CD4-positive, alpha-beta memory T cell (primary cell): ENCODE data around the gene KMT5C. TPM values are rescaled to one million over a fixed set of nuclear protein-coding genes. Genes with fewer than 3 reads are reported as not detected.
A peak's percentile ranks its signal among the peaks of the same experiment; 100 is the strongest.
"Not testable (repeated sequence)": the region's sequence is repeated elsewhere in the genome, so short reads cannot be mapped to it uniquely, and the experiment has no call there.

Experiments
- CTCF ChIA-PET: fragments of 350-600 bp; sonication (Branson Sonifier 250); formaldehyde crosslinking; loops from one replicate; lab custom pipeline; 2021; ENCODE audit warnings: inconsistent platforms; ENCODE audit not compliant: partially characterized antibody; lab: Charles Lee
- POLR2A ChIA-PET: fragments of 350-600 bp; sonication (Branson Sonifier 250); formaldehyde crosslinking; loops from one replicate; lab custom pipeline; 2021; ENCODE audit not compliant: partially characterized antibody; lab: Charles Lee
- DNase-seq, 5 donors: peaks; one replicate each; pipeline versions ENCODE4 v3.0.0 to v3.0.0-alpha.2; 2020 to 2022; ENCODE audit warnings: mixed read lengths in 1 of 5
- H3K27ac ChIP-seq: one replicate; pipeline ENCODE4 v1.7.0; 2013; ENCODE audit warnings: low read depth, low read length
- H3K27me3 ChIP-seq: 2 replicates; pipeline ENCODE4 v1.7.0; 2013; ENCODE audit warnings: mild to moderate bottlenecking, low read length, moderate library complexity; ENCODE audit not compliant: insufficient read depth
- H3K36me3 ChIP-seq: 2 replicates; pipeline ENCODE4 v1.7.0; 2013; ENCODE audit warnings: mild to moderate bottlenecking, low read length, moderate library complexity; ENCODE audit not compliant: insufficient read depth
- H3K4me1 ChIP-seq: 2 replicates; pipeline ENCODE4 v1.7.0; 2013; ENCODE audit warnings: mild to moderate bottlenecking, low read length, moderate library complexity; ENCODE audit not compliant: insufficient read depth
- H3K4me3 ChIP-seq, 2 donors: one replicate each; pipeline ENCODE4 v1.7.0; 2013; ENCODE audit warnings: low read length in 2 of 2, mild to moderate bottlenecking in 1 of 2
- H3K9me3 ChIP-seq, 2 donors: one replicate each; pipeline ENCODE4 v1.7.0; 2013; ENCODE audit warnings: low read length in 2 of 2, control low read depth in 1 of 2; ENCODE audit not compliant: control insufficient read depth in 1 of 2
- H3K27ac Mint-ChIP-seq, 7 donors: one replicate each; pipeline ENCODE4 v1.8.0; 2020 to 2021; ENCODE audit warnings: mixed read lengths in 7 of 7, mild to moderate bottlenecking in 6 of 7, inconsistent platforms in 3 of 7, moderate library complexity in 3 of 7
- H3K27me3 Mint-ChIP-seq, 2 donors: one replicate each; pipeline ENCODE4 v1.8.0; 2020 to 2021; ENCODE audit warnings: mixed read lengths in 2 of 2
- H3K36me3 Mint-ChIP-seq, 2 donors: one replicate each; pipeline ENCODE4 v1.8.0; 2020 to 2021; ENCODE audit warnings: mixed read lengths in 2 of 2, inconsistent platforms in 1 of 2, mild to moderate bottlenecking in 1 of 2
- H3K4me1 Mint-ChIP-seq, 4 donors: one replicate each; pipeline ENCODE4 v1.8.0; 2020 to 2021; ENCODE audit warnings: mixed read lengths in 4 of 4, mild to moderate bottlenecking in 1 of 4
- H3K4me3 Mint-ChIP-seq, 8 donors: one replicate each; pipeline ENCODE4 v1.8.0; 2020 to 2021; ENCODE audit warnings: mixed read lengths in 8 of 8, mild to moderate bottlenecking in 7 of 8, moderate library complexity in 6 of 8, inconsistent platforms in 3 of 8
- H3K9me3 Mint-ChIP-seq, 8 donors: one replicate each; pipeline ENCODE4 v1.8.0; 2020 to 2021; ENCODE audit warnings: mixed read lengths in 8 of 8, mild to moderate bottlenecking in 5 of 8, inconsistent platforms in 3 of 8, moderate library complexity in 1 of 8
- intact Hi-C: fragments of 100-400 bp; cut with micrococcal nuclease; formaldehyde crosslinking; loops from one replicate; pipeline ENCODE4 v1.15.1; 2023
- polyA plus RNA-seq, 2 donors: library from polyadenylated mRNA; unstranded; fragments of 300-500 nt; fragmentation: Illumina TruSeq; gene quantifications; one replicate each; pipeline ENCODE4 v1.2.3, GENCODE V29; 2021
- total RNA-seq, 2 experiments: library from RNA; stranded (reverse); gene quantifications; one replicate each; pipeline ENCODE4 v1.2.3, GENCODE V29; 2021

KMT5C gene
- total and polyA plus RNA-seq, 4 experiments from 2014 or later = 0.60 to 23.5 (median 12.3) TPM

DNA sequence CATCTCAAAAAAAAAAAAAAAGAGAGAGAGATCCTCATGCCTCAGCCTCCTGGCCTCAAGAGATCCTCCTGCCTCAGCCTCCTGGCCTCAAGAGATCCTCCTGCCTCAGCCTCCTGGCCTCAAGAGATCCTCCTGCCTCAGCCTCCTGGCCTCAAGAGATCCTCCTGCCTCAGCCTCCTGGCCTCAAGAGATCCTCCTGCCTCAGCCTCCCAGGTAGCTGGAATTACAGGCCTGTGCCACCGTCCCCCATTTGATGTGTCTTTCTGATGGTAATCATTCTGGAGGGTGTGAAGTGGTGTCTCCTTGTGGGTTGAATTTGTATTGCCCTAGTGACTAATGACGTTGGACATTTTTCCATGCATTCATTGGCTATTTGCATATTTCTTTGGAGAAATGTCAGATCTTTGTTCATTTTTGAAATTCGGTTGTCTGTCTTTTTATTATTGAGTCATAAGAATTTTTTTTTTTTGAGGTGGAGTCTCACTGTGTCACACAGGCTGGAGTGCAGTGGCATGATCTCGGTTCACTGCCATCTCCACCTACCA, 10.8 kb upstream of the KMT5C start:
- H3K27ac ChIP-seq, H3K4me3 Mint-ChIP-seq, H3K36me3 Mint-ChIP-seq, H3K4me1 ChIP-seq, H3K27ac Mint-ChIP-seq, H3K27me3 ChIP-seq, intact Hi-C loops, CTCF ChIA-PET, H3K4me3 ChIP-seq, H3K4me1 Mint-ChIP-seq, H3K9me3 Mint-ChIP-seq, POLR2A ChIA-PET, H3K9me3 ChIP-seq, H3K36me3 ChIP-seq, DNase-seq: not testable (repeated sequence)
- peaks cover 2 to 13% of the 10 kb centered on the region in 2 donors for H3K27me3 Mint-ChIP-seq

DNA sequence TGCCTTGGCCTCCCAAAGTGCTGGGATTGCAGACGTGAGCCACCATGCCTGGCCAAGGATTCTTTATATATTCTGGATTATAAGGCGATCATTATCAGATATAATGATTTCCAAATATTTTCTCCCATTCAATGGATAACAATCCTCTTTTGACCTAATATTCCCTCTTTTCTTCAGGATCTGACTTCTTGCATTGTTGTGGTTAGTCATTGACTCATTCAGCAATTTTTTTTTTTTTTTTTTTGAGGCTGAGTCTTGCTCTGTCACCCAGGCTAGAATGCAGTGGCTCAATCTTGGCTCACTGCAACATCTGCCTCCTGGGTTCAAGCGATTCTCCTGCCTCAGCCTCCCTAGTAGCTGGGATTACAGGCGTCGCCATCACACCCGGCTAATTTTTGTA, 9.9 kb upstream of the KMT5C start:
- DNase-seq, CTCF ChIA-PET, H3K9me3 ChIP-seq, H3K27ac ChIP-seq, H3K4me1 Mint-ChIP-seq, H3K9me3 Mint-ChIP-seq, intact Hi-C loops, H3K27ac Mint-ChIP-seq, H3K36me3 ChIP-seq, H3K27me3 ChIP-seq, H3K4me3 Mint-ChIP-seq, H3K4me3 ChIP-seq, H3K36me3 Mint-ChIP-seq, POLR2A ChIA-PET, H3K4me1 ChIP-seq: not testable (repeated sequence)
- H3K27me3 Mint-ChIP-seq = peaks cover 0 to 14% of the 10 kb centered on the region in 2 donors

DNA sequence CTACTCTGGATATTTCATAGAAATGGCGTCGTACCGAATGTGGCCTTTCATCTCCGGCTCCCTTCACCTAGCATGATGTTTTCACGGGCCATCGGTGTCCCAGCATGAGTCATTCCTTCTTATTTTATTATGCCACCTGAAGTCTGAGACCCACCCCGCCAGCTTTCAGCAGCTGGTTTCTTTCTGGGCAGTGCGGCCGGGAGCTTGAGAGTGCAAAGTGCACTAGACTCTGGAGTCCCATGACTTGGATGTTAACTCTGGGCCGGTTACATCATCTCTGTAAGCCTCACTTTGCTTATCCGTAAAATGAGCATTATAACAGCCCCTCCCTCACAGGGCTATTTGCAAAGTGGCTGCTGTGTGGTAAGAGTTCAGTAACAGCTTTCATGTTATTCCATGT, 5.8 kb upstream of the KMT5C start:
- H3K36me3 ChIP-seq = no peaks in the 10 kb centered on the region
- Mint-ChIP-seq H3K27ac (peak overlapping the region in 1 of 7 donors; percentile 97), H3K36me3 (peaks cover 0 to 6% of the 10 kb centered on the region in 2 donors), H3K4me1 (peaks cover 5 to 8% (median 6%) of the 10 kb centered on the region in 4 donors), H3K9me3 (peaks cover 0 to 5% (median 0%) of the 10 kb centered on the region in 8 donors), H3K27me3 (peaks cover 1 to 18% of the 10 kb centered on the region in 2 donors), H3K4me3 (no peak overlapping the region)
- no peak overlapping the region for H3K4me3 ChIP-seq
- intact Hi-C loops = no loop called here
- H3K4me1 ChIP-seq = peaks cover 7% of the 10 kb centered on the region
- CTCF ChIA-PET = no interaction called here
- no peaks in the 10 kb centered on the region for H3K9me3 ChIP-seq
- no peak overlapping the region for H3K27ac ChIP-seq
- no peaks in the 10 kb centered on the region for H3K27me3 ChIP-seq
- POLR2A ChIA-PET = no interaction called here
- DNase-seq = no peak

DNA sequence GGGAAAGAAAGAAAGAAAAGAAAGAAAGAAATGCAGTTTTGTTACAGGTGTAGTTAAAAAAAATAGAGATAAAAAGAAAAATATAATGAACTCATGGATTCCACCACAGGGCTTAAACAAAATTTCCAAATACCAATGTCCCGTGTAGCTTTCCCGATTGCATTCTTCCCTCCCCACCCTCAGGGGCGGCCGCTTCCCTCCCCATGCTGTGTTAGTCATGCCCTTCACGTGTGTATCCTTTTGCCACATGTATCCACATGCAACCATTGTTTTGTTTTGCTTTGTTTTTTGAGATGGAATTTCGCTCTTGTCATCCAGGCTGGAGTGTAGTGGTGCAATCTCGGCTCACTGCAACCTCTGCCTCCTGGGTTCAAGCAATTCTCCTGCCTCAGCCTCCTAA, 3.6 kb upstream of the KMT5C start:
- peaks cover 18% of the 10 kb centered on the region for H3K4me1 ChIP-seq
- intact Hi-C loops = no loop called here
- no peak overlapping the region for H3K27ac ChIP-seq
- peaks cover 7 to 29% (median 14%) of the 10 kb centered on the region in 4 donors for H3K4me1 Mint-ChIP-seq
- CTCF ChIA-PET = no interaction called here
- no peaks in the 10 kb centered on the region for H3K27me3 ChIP-seq
- H3K27ac Mint-ChIP-seq = peak overlapping the region in 2 of 7 donors; percentile 97 to 98
- peaks cover 0 to 9% of the 10 kb centered on the region in 2 donors for H3K36me3 Mint-ChIP-seq
- no peak overlapping the region for H3K4me3 ChIP-seq
- H3K36me3 ChIP-seq = no peaks in the 10 kb centered on the region
- H3K9me3 Mint-ChIP-seq = peaks cover 0 to 5% (median 0%) of the 10 kb centered on the region in 8 donors
- no peaks in the 10 kb centered on the region for H3K9me3 ChIP-seq
- POLR2A ChIA-PET = interaction anchor here (1.6 to 4.1 kb wide), 2 partner anchors 34 to 50 kb away, joined by 10 to 94 read pairs; partner anchors contain the start of genes RPL28 and TMEM238
- no peak for DNase-seq
- H3K4me3 Mint-ChIP-seq = no peak overlapping the region
- H3K27me3 Mint-ChIP-seq = peaks cover 1 to 17% of the 10 kb centered on the region in 2 donors

DNA sequence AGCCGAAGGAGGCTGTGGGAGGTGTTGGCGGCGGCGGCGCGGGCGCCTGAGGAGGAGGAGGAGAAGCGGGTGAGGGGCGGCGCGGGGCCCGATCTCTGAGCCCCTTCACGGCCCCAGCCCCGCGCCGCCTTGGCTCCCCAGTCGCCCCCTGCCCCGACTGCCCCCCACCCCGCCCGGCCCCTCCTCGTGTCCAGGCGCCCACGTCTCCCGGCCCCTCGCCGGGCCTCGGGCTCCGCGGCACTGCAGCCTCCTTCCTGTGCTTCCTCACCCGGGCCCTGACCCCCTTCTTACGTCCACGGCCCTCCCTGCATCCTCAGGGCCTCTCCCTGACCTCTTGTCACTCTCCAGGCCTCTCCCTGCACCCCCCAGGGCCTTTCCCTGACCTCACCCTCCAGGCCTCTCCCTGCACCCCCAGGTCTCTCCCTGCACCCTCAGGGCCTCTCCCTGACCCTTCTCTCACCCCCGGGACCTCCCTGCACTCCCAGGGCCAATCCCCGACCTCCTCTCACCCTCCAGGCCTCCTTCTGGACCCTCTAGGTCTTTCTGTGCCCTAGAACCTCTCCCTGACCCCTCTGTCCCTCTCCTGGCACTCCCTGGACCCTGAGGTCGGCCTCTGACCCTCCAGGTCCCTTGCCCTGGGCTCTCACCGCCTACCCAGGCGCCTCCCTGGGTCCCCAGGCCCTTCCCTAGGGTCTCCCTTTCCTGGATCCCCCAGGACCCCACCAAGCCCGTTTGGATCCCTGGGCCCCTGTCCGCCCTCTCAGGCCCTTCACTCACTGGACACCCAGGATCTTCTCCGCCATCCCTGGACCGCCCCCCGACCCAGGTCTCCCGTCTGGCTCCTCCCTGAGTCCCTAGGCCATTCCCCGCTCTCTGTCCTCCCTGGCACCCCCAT, 460 bp downstream of the KMT5C start:
- Histone ChIP-seq H3K27me3 (no peaks in the 10 kb centered on the region), H3K4me1 (peaks cover 24% of the 10 kb centered on the region), H3K9me3 (no peaks in the 10 kb centered on the region), H3K4me3 (peak overlapping the region; percentile 66 to 67), H3K27ac (peak overlapping the region; percentile 82), H3K36me3 (peaks cover 3% of the 10 kb centered on the region)
- ChIA-PET POLR2A (interaction anchor here (0.5 to 4.1 kb wide), 33 partner anchors 8 to 891 kb away, joined by 3 to 94 read pairs (median 7); partner anchors contain the start of genes COX6B2, FIZ1, HSPBP1 and ISOC2), CTCF (interaction anchor here (1.0 to 2.6 kb wide), 8 partner anchors 9 to 136 kb away, joined by 3 to 30 read pairs (median 6); partner anchors contain the start of genes HSPBP1, TMEM238 and ZNF628)
- Mint-ChIP-seq H3K9me3 (peaks cover 0 to 5% (median 0%) of the 10 kb centered on the region in 8 donors), H3K27me3 (peaks cover 1 to 12% of the 10 kb centered on the region in 2 donors), H3K4me1 (peaks cover 9 to 35% (median 18%) of the 10 kb centered on the region in 4 donors), H3K36me3 (peaks cover 4 to 12% of the 10 kb centered on the region in 2 donors), H3K4me3 (peak overlapping the region; percentile 90 to 96 (median 93)), H3K27ac (peak overlapping the region; percentile 97 to 100 (median 99))
- peak in 1 of 5 donors; percentile 57 for DNase-seq
- intact Hi-C loops = loop anchor here (1.0 kb wide), 10 partner anchors 14 to 313 kb away; partner anchors contain the start of genes COX6B2, HSPBP1, PPP1R12C and PPP6R1

DNA sequence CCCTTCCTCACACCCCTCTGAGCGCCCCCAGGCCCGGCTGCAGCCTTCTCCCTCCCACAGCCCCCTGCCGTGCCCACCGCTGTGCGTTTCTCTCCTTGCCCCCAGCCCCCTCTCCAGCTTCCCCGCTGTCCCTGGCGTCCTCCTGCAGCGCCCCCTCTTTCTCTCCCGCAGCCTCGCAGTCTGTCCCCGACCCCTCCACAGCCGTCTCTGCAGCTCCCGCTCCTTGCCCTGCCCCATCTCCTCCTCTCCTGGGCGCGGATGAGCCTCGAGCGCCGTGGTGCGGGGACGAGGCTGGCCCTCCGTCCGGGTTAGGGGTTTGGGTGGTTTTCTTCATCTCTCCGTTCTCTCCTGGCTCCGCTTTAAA, 1.1 kb downstream of the KMT5C start:
- ChIA-PET POLR2A (interaction anchor here (0.8 to 1.8 kb wide), 3 partner anchors 39 to 82 kb away, joined by 3 to 5 read pairs (median 5); partner anchors contain the start of genes PPP6R1 and TMEM238), CTCF (interaction anchor here (1.1 kb wide), 1 partner anchor 39 kb away, joined by 3 read pairs; no protein-coding TSS in a partner anchor)
- Mint-ChIP-seq H3K36me3 (peaks cover 4 to 16% of the 10 kb centered on the region in 2 donors), H3K27ac (peak overlapping the region; percentile 76 to 97 (median 92)), H3K9me3 (peaks cover 0 to 5% (median 0%) of the 10 kb centered on the region in 8 donors), H3K27me3 (peaks cover 1 to 12% of the 10 kb centered on the region in 2 donors), H3K4me1 (peaks cover 9 to 35% (median 18%) of the 10 kb centered on the region in 4 donors), H3K4me3 (peak overlapping the region; percentile 74 to 87 (median 80))
- Histone ChIP-seq H3K27me3 (no peaks in the 10 kb centered on the region), H3K4me1 (peaks cover 24% of the 10 kb centered on the region), H3K9me3 (no peaks in the 10 kb centered on the region), H3K4me3 (peak overlapping the region; percentile 3 to 67), H3K36me3 (peaks cover 3% of the 10 kb centered on the region), H3K27ac (peak overlapping the region; percentile 82)
- intact Hi-C loops = no loop called here
- DNase-seq = peak in 2 of 5 donors; percentile 14 to 26
